HG03139 (cell line): ENCODE results near the gene ZNF329.
A peak's percentile ranks its signal among the peaks of the same experiment; 100 is the strongest.
"Not testable (repeated sequence)": the region's sequence is repeated elsewhere in the genome, so short reads cannot be mapped to it uniquely, and the experiment has no call there.

Source experiments
- ATAC-seq: cut with Tn5 transposase; IDR thresholded peaks from one replicate; pipeline ENCODE4 v1.9.1; 2021; ENCODE audit not compliant: unreplicated experiment

The ZNF329 gene

GRCh38 chr19:58150328-58150921 is at the start of gene ZNF329:
Gene ZNF329 (minus strand): TSS chr19:58150789. CDS start chr19:58129503, 21,286 bp downstream.
- no peak for ATAC-seq

- no peak for ATAC-seq
Measured at GRCh38 chr19:58196901-58197616, 46.5 kb upstream of the ZNF329 start.

- no peak for ATAC-seq
Measured at GRCh38 chr19:58183817-58184215, 33.2 kb upstream of the ZNF329 start.

- peak; percentile 77 for ATAC-seq
Measured at GRCh38 chr19:58182989-58183816, 32.6 kb upstream of the ZNF329 start, which contains the start of gene ZNF274. Gene ZNF274 (plus strand): TSS chr19:58183061. CDS start chr19:58183966, 905 bp downstream.

- no peak for ATAC-seq
Measured at GRCh38 chr19:58182577-58182988, 32.0 kb upstream of the ZNF329 start.

GRCh38 chr19:58181902-58182576 is 31.4 kb upstream of the ZNF329 start:
- no peak for ATAC-seq

GRCh38 chr19:58170860-58171259 is 20.3 kb upstream of the ZNF329 start:
- ATAC-seq, result no peak

GRCh38 chr19:58166708-58167280 is 16.2 kb upstream of the ZNF329 start:
- no peak for ATAC-seq

GRCh38 chr19:58166268-58166667 is 15.7 kb upstream of the ZNF329 start:
- no peak for ATAC-seq

- no peak for ATAC-seq
Measured at GRCh38 chr19:58157045-58157728, 6.6 kb upstream of the ZNF329 start.

- peak; percentile 60 for ATAC-seq
Measured at GRCh38 chr19:58154679-58155648, 4.4 kb upstream of the ZNF329 start.

GRCh38 chr19:58154287-58154678 is 3.7 kb upstream of the ZNF329 start:
- ATAC-seq, result no peak

GRCh38 chr19:58153386-58153785 is 2.8 kb upstream of the ZNF329 start:
- no peak for ATAC-seq

- not testable (repeated sequence) for ATAC-seq
Measured at GRCh38 chr19:58147475-58147874, 3.1 kb downstream of the ZNF329 start.

- ATAC-seq, result no peak
Measured at GRCh38 chr19:58145849-58146248, 4.7 kb downstream of the ZNF329 start.

- ATAC-seq, result no peak
Measured at GRCh38 chr19:58134244-58134643, 16.3 kb downstream of the ZNF329 start.

GRCh38 chr19:58129284-58129683 is 21.3 kb downstream of the ZNF329 start:
- no peak for ATAC-seq

- no peak for ATAC-seq
Measured at GRCh38 chr19:58128041-58128685, 22.4 kb downstream of the ZNF329 start.

GRCh38 chr19:58123354-58123753 is 27.2 kb downstream of the ZNF329 start:
- no peak for ATAC-seq
